Right atrium auricular region (tissue), 2 donors: ENCODE results near the gene PTPRN2. TPM values are rescaled to one million over a fixed set of nuclear protein-coding genes. Genes with fewer than 3 reads are reported as not detected.

Source experiments
- DNase-seq: peaks from one replicate; pipeline ENCODE4 v3.0.0-alpha.2; 2019; ENCODE audit warnings: low spot score
- H3K27ac ChIP-seq, 2 donors: fragments of 200-600 bp; sonication (generic); 1 replicate in 1 of 2; 2 replicates in 1 of 2; pipeline ENCODE4 v1.5.1; 2016 to 2019
- H3K27me3 ChIP-seq, 2 donors: fragments of 200-600 bp; sonication (generic); one replicate each; pipeline versions ENCODE4 v1.5.1 to v1.6.0; 2017 to 2019
- H3K36me3 ChIP-seq: fragments of 200-600 bp; sonication (generic); one replicate; pipeline ENCODE4 v1.5.1; 2016
- H3K4me1 ChIP-seq, 2 donors: fragments of 200-600 bp; sonication (generic); one replicate each; pipeline versions ENCODE4 v1.5.1 to v1.6.0; 2017 to 2019
- H3K4me3 ChIP-seq, 2 donors: fragments of 200-600 bp; sonication (generic); 1 replicate in 1 of 2; 2 replicates in 1 of 2; pipeline ENCODE4 v1.5.1; 2017 to 2019; ENCODE audit warnings: mild to moderate bottlenecking in 1 of 2, moderate library complexity in 1 of 2
- H3K9me3 ChIP-seq, 2 donors: fragments of 200-600 bp; sonication (generic); one replicate each; pipeline ENCODE4 v1.5.1; 2019
- CTCF ChIP-seq, 2 donors: fragments of 200-600 bp; sonication (generic); IDR thresholded peaks; one replicate each; pipeline ENCODE4 v1.5.1; 2019; ENCODE audit warnings: antibody characterized with exemption in 2 of 2
- total RNA-seq, 2 donors: library from RNA; depleted of rRNA; stranded (reverse); fragments of >200 nt; gene quantifications; one replicate each; pipeline ENCODE4 v1.1.0, GENCODE V29; 2016

Gene PTPRN2
- total RNA-seq, 2 donors from 2014 or later: 2.6 to 2.7 TPM

DNA sequence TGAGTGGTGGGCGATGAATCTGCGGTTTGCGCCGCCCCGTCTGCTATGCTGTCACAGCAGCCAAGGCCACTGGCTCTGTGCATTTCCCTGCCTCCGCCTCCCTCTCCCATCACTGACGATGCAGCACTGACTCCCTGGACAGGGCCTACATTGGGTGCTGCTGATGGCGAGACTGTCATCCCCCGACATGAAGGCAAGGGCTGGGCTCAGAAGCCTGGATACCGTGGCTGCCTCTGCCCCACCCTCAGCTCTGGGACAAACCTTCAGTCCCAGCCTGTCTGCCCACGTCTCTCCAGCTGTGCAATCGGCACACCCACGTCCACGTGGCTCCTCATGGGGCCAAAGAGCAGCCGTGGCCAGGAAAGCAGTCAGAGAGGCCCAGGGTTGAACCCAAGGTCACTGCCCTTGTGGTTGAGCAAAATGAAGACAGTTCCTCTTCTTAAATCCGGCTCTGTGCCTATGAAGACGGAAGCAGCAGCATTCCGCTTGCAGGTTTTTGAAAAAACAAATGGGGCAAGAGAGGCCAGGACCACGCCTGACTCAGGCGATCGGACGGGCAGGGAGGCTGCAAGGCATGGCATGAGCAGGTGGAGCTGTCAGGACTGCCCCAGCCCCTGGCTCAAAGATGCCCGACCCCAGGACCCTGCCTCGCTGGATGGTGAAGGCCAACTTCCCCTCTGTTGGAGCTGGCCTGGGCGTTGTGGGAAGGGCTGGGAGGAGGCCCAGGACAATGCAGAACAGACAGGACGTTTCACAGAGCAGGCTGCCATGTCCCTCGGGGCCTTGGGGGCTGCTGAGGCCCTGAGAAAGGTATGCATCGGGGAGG is 733.3 kb downstream of the PTPRN2 start:
- DNase-seq: peak; percentile 68
- Histone ChIP-seq H3K36me3 (no peaks in the 10 kb centered on the region), H3K27me3 (no peaks in the 10 kb centered on the region), H3K27ac (no peak overlapping the region), H3K9me3 (no peaks in the 10 kb centered on the region), H3K4me3 (no peak overlapping the region), H3K4me1 (peaks cover 0 to 7% of the 10 kb centered on the region in 2 donors)
- TF ChIP-seq CTCF (IDR thresholded peaks at IDR 0.05): no peak

DNA sequence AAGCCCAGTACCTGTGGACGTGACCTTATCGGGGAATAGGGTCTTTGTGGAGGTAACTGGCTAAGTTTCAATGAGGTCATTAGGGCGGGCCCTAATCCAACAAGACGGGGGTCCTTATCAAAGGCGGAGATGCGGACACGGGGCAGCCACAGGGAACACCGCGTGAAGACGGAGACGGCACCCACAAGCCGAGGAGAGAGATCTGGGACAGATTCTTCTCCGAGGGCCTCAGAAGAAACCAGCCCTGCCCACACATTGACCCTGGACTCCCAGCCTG is 733.9 kb downstream of the PTPRN2 start:
- Histone ChIP-seq H3K4me1 (peaks cover 0 to 7% of the 10 kb centered on the region in 2 donors), H3K36me3 (no peaks in the 10 kb centered on the region), H3K27ac (no peak overlapping the region), H3K27me3 (no peaks in the 10 kb centered on the region), H3K4me3 (no peak overlapping the region), H3K9me3 (no peaks in the 10 kb centered on the region)
- no peak for TF ChIP-seq CTCF (IDR thresholded peaks at IDR 0.05)
- DNase-seq: no peak

DNA sequence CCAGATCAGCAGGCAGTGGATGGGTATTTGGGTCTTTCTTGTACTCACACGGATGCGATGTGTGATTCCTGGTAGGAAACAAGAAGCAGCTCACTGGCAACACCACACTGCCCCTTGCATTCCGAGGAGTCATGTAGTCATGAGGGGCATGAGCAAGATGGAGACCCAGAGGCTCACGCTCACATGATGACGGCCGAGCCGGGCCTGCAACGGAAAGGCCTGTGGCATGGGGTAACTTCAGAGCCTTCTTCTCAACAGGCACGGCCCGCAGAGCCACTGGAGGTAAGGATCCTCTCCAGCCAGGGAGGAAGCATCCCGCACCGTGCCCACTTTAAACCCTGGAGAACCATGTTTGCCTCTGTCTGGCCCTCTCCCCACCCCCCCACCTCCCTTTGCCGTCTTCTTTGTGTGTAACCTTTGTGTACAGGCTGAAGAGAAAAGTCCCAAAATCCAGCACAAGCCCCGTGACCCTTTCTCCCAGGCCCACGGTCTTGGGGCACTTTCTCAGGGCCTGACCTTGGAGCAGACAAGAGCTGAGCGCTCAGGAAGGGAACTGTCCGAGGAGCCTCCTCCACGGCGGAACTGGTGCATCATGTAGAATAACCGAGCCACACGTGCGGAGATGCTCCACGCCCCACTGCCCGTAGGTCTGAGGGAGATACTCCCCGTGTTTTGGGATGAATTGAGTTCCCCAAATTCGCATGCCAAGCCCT is 734.4 kb downstream of the PTPRN2 start:
- peaks cover 0 to 7% of the 10 kb centered on the region in 2 donors for H3K4me1 ChIP-seq
- TF ChIP-seq CTCF (IDR thresholded peaks at IDR 0.05): no peak
- DNase-seq: no peak
- H3K27ac ChIP-seq: no peak overlapping the region
- no peaks in the 10 kb centered on the region for H3K36me3 ChIP-seq
- no peak overlapping the region for H3K4me3 ChIP-seq
- H3K9me3 ChIP-seq: no peaks in the 10 kb centered on the region
- no peaks in the 10 kb centered on the region for H3K27me3 ChIP-seq

- peak; percentile 72 for DNase-seq
- no peak overlapping the region for H3K27ac ChIP-seq
Observed at GRCh38 chr7:157851501-157852067, 736.0 kb downstream of the PTPRN2 start.

More at GRCh38 chr7:157851501-157852067, 736.0 kb downstream of the PTPRN2 start:
- peak overlapping the region in 1 of 2 donors; percentile 29 for H3K4me3 ChIP-seq
- H3K4me1 ChIP-seq: peaks cover 0 to 7% of the 10 kb centered on the region in 2 donors
- H3K9me3 ChIP-seq: no peaks in the 10 kb centered on the region
- H3K27me3 ChIP-seq: no peaks in the 10 kb centered on the region
- no peaks in the 10 kb centered on the region for H3K36me3 ChIP-seq
- no peak for TF ChIP-seq CTCF (IDR thresholded peaks at IDR 0.05)
